AG09309 (cell line): Measurements from ENCODE around the gene EHBP1.

Experiments
- DNase-seq: peaks from one replicate; pipeline ENCODE4 v3.0.0-alpha.2; 2010; ENCODE audit warnings: low read depth
- H3K4me3 ChIP-seq: 2 replicates; pipeline ENCODE4 v1.5.1; 2011; ENCODE audit warnings: mild to moderate bottlenecking, low read depth, low read length, moderate library complexity; ENCODE audit not compliant: control insufficient read depth
- CTCF ChIP-seq: IDR thresholded peaks from 2 replicates; pipeline ENCODE4 v1.5.1; 2011; ENCODE audit warnings: mild to moderate bottlenecking, low read depth, low read length, inconsistent platforms; ENCODE audit not compliant: insufficient read depth, control insufficient read depth; ENCODE audit errors: missing control alignments

The EHBP1 gene

GRCh38 chr2:62996534-62997186, 291.1 kb downstream of the EHBP1 start:
- DNase-seq: no peak
- no peak overlapping the region for H3K4me3 ChIP-seq
- no peak for TF ChIP-seq CTCF

GRCh38 chr2:62998949-62999348, 293.4 kb downstream of the EHBP1 start:
- no peak overlapping the region for H3K4me3 ChIP-seq
- DNase-seq: no peak
- no peak for TF ChIP-seq CTCF

- TF ChIP-seq CTCF: no peak
- no peak for DNase-seq
- H3K4me3 ChIP-seq: no peak overlapping the region
These were observed 294.4 kb downstream of the EHBP1 start for GRCh38 chr2:62999905-63000304.

GRCh38 chr2:63000801-63001200, 295.3 kb downstream of the EHBP1 start:
- DNase-seq: peak; percentile 13
- H3K4me3 ChIP-seq: no peak overlapping the region
- no peak for TF ChIP-seq CTCF

- no peak for DNase-seq
- TF ChIP-seq CTCF: no peak
- no peak overlapping the region for H3K4me3 ChIP-seq
These were observed 296.1 kb downstream of the EHBP1 start for GRCh38 chr2:63001576-63001975.

- no peak for DNase-seq
- H3K4me3 ChIP-seq: no peak overlapping the region
- no peak for TF ChIP-seq CTCF
These were observed 297.8 kb downstream of the EHBP1 start for GRCh38 chr2:63003351-63003750.
